GM12878 (cell line): ENCODE data around the gene SAMSN1. TPM values are rescaled to one million over a fixed set of nuclear protein-coding genes. Genes with fewer than 3 reads are reported as not detected.

ENCODE experiments used
- CBFB ChIP-seq: IDR thresholded peaks from 2 replicates; pipeline ENCODE4 v1.6.1; 2016; ENCODE audit warnings: antibody characterized with exemption, low read depth
- KDM1A ChIP-seq: fragments of 200-600 bp; sonication (generic); IDR thresholded peaks from 2 replicates; pipeline ENCODE4 v1.6.1; 2016; ENCODE audit warnings: borderline replicate concordance
- MXI1 ChIP-seq: fragments of 150-350 bp; IDR thresholded peaks from 2 replicates; pipeline ENCODE4 v1.6.1; 2011; ENCODE audit warnings: low read depth, mild to moderate bottlenecking, inconsistent platforms, low read length, improper control_type of control experiment
- MYC ChIP-seq: IDR thresholded peaks from 2 replicates; pipeline ENCODE4 v1.6.1; 2011; ENCODE audit warnings: mild to moderate bottlenecking, low read length, moderate library complexity, inconsistent platforms; ENCODE audit not compliant: insufficient read depth, insufficient replicate concordance, insufficient read length, severe bottlenecking
- NFIC ChIP-seq: IDR thresholded peaks from 2 replicates; pipeline ENCODE4 v1.6.1; 2012; ENCODE audit warnings: low read depth, mild to moderate bottlenecking, inconsistent platforms, low read length, moderate library complexity
- NFYA ChIP-seq: IDR thresholded peaks from 2 replicates; pipeline ENCODE4 v1.6.1; 2011; ENCODE audit warnings: low read depth, mild to moderate bottlenecking, low read length, improper control_type of control experiment, borderline replicate concordance
- NKRF ChIP-seq: fragments of 450-650 bp; conservative IDR thresholded peaks from 2 replicates; pipeline ENCODE4 v1.6.1; 2017; ENCODE audit warnings: mild to moderate bottlenecking, moderate library complexity
- NR2C1 ChIP-seq: fragments of 450-650 bp; IDR thresholded peaks from 2 replicates; pipeline ENCODE4 v1.6.1; 2017; ENCODE audit warnings: antibody characterized with exemption, mild to moderate bottlenecking, moderate library complexity
- NR2F1 ChIP-seq: fragments of 450-650 bp; conservative IDR thresholded peaks from 2 replicates; pipeline ENCODE4 v1.6.1; 2017; ENCODE audit warnings: mild to moderate bottlenecking
- PKNOX1 ChIP-seq: fragments of 450-650 bp; IDR thresholded peaks from 2 replicates; pipeline ENCODE4 v1.6.1; 2016; ENCODE audit warnings: mild to moderate bottlenecking
- PML ChIP-seq: IDR thresholded peaks from 2 replicates; pipeline ENCODE4 v1.6.1; 2012; ENCODE audit warnings: low read length, inconsistent platforms
- POLR2A ChIP-seq: IDR thresholded peaks from 2 replicates; pipeline ENCODE4 v1.6.1; 2011; ENCODE audit warnings: low read depth, mild to moderate bottlenecking, low read length
- RAD21 ChIP-seq: IDR thresholded peaks from 2 replicates; pipeline ENCODE4 v1.6.1; 2011; ENCODE audit warnings: mild to moderate bottlenecking, low read depth, low read length, moderate library complexity; ENCODE audit not compliant: insufficient read depth
- RAD51 ChIP-seq: fragments of 450-650 bp; IDR thresholded peaks from 2 replicates; pipeline ENCODE4 v1.6.1; 2016; ENCODE audit warnings: moderate library complexity, mild to moderate bottlenecking, inconsistent platforms
- RFX5 ChIP-seq: IDR thresholded peaks from 2 replicates; pipeline ENCODE4 v1.6.1; 2011; ENCODE audit warnings: low read depth, low read length, improper control_type of control experiment
- SIX5 ChIP-seq: IDR thresholded peaks from 2 replicates; pipeline ENCODE4 v1.6.1; 2011; ENCODE audit warnings: mild to moderate bottlenecking, low read depth, low read length, moderate library complexity; ENCODE audit not compliant: severe bottlenecking
- ZBTB11 ChIP-seq: fragments of 450-650 bp; formaldehyde crosslinking; IDR thresholded peaks from 2 replicates; pipeline ENCODE4 v1.5.0; 2022; ENCODE audit warnings: mild to moderate bottlenecking, missing genetic modification characterization
- ZNF217 ChIP-seq: fragments of 450-650 bp; IDR thresholded peaks from 2 replicates; pipeline ENCODE4 v1.6.1; 2017; ENCODE audit warnings: antibody characterized with exemption, mild to moderate bottlenecking
- ZSCAN29 ChIP-seq: fragments of 450-650 bp; IDR thresholded peaks from 2 replicates; pipeline ENCODE4 v1.6.1; 2017; ENCODE audit warnings: mild to moderate bottlenecking, moderate library complexity
- ZZZ3 ChIP-seq: IDR thresholded peaks from 2 replicates; pipeline ENCODE4 v1.6.1; 2011; ENCODE audit warnings: low read depth; ENCODE audit not compliant: control insufficient read depth, insufficient read length
- polyA plus RNA-seq, 11 experiments: library from polyadenylated mRNA; depleted of rRNA in 4 of 11; unstranded in 6 of 11; stranded (reverse) in 5 of 11; fragments of >200 nt; fragmentation: Nextera tagmentation in 4 of 11; fragmentation: Illumina TruSeq in 1 of 11; extraction: Ambion mirVana in 4 of 11; extraction: Trizol in 1 of 11; gene quantifications; 1 replicate in 1 of 11; 2 replicates in 10 of 11; pipeline versions ENCODE4 v1.2.1 to v1.2.3, GENCODE V29; 2011 to 2016; ENCODE audit warnings: inconsistent platforms in 2 of 11, missing spikeins in 2 of 11, low read depth in 1 of 11
- total RNA-seq, 4 experiments: library from RNA; depleted of rRNA in 3 of 4; stranded (reverse); fragments of >200 nt in 3 of 4; fragmentation: Illumina TruSeq in 1 of 4; extraction: Trizol in 1 of 4; gene quantifications; 2 replicates each; pipeline versions ENCODE4 v1.2.1 to v1.2.3, GENCODE V29; 2013 to 2021

SAMSN1 gene
- total and polyA plus RNA-seq, 10 of the 15 experiments (the other 5 are each of a cell fraction or from before 2014, with no cell fraction given) = 23.2 to 102 (median 44.9) TPM

- no peak for TF ChIP-seq NKRF
- TF ChIP-seq NFIC = 0 out of 2 replicates have a peak, but pooled peaks have one; percentile 27
- TF ChIP-seq KDM1A = no peak
- TF ChIP-seq ZZZ3 = no peak
- TF ChIP-seq ZBTB11 (CRISPR knock-in tag) = no peak
- TF ChIP-seq MXI1 = no peak
- peak; percentile 66; the same call in 1 of the 2 replicates for TF ChIP-seq ZNF217
- TF ChIP-seq NR2F1 = peak; percentile 93
- TF ChIP-seq POLR2A = 0 out of 2 replicates have a peak, but pooled peaks have one; percentile 20
- no peak for TF ChIP-seq RAD51
- no peak for TF ChIP-seq RAD21
- TF ChIP-seq NR2C1 = peak; percentile 40; the same call in 1 of the 2 replicates
- TF ChIP-seq NFYA = no peak
- no peak for TF ChIP-seq MYC
- TF ChIP-seq ZSCAN29 = no peak
- TF ChIP-seq RFX5 = no peak
- TF ChIP-seq CBFB = no peak
- no peak for TF ChIP-seq SIX5
- peak; percentile 24; the same call in 1 of the 2 replicates for TF ChIP-seq PML
- peak; percentile 61; the same call in 1 of the 2 replicates for TF ChIP-seq PKNOX1
Measured at GRCh38 chr21:14454016-14455009, 91.8 kb downstream of the SAMSN1 start (continued).
